Neural cell (in vitro differentiated cells): ENCODE measurements around the gene HSPA5. TPM values are rescaled to one million over a fixed set of nuclear protein-coding genes. Genes with fewer than 3 reads are reported as not detected.

Source experiments
- H2AFZ ChIP-seq: fragments of 200-600, 300-800 bp; sonication (generic), shearing (Covaris generic); 2 replicates; pipeline ENCODE4 v1.6.0; 2014; ENCODE audit warnings: low read depth, mild to moderate bottlenecking, antibody characterized with exemption, low read length, moderate library complexity
- H3F3A ChIP-seq: fragments of 200-600 bp; shearing (Covaris generic); 2 replicates; pipeline ENCODE4 v1.6.1; 2016; ENCODE audit warnings: mild to moderate bottlenecking, moderate library complexity, mixed read lengths, antibody characterized with exemption, low read length; ENCODE audit not compliant: insufficient read depth, poor library complexity, severe bottlenecking
- H3K27ac ChIP-seq: fragments of 200-600, 300-800 bp; sonication (generic), shearing (Covaris generic); 2 replicates; pipeline ENCODE4 v1.5.1; 2014; ENCODE audit warnings: mild to moderate bottlenecking, low read length, moderate library complexity
- H3K27me3 ChIP-seq: fragments of 300-800, 200-600 bp; sonication (generic), shearing (Covaris generic); 2 replicates; pipeline ENCODE4 v1.6.0; 2014; ENCODE audit warnings: mild to moderate bottlenecking, low read depth, low read length, moderate library complexity; ENCODE audit not compliant: insufficient read depth
- H3K36me3 ChIP-seq: fragments of 300-800, 200-600 bp; sonication (generic), shearing (Covaris generic); 2 replicates; pipeline ENCODE4 v1.5.1; 2014; ENCODE audit warnings: mild to moderate bottlenecking, antibody characterized with exemption, low read length, moderate library complexity; ENCODE audit not compliant: insufficient read depth
- H3K4me2 ChIP-seq: fragments of 300-800, 200-600 bp; sonication (generic), shearing (Covaris generic); 2 replicates; pipeline ENCODE4 v1.6.0; 2014; ENCODE audit warnings: mild to moderate bottlenecking, low read length
- H3K4me3 ChIP-seq: fragments of 300-800, 200-600 bp; sonication (generic), shearing (Covaris generic); 2 replicates; pipeline ENCODE4 v1.5.1; 2014; ENCODE audit warnings: mild to moderate bottlenecking, low read length, moderate library complexity
- H3K79me2 ChIP-seq: fragments of 200-600 bp; shearing (Covaris generic); replicated peaks from 2 replicates; pipeline ENCODE4 v1.6.0; 2014; ENCODE audit warnings: mild to moderate bottlenecking, low read length, moderate library complexity; ENCODE audit not compliant: insufficient read depth
- H3K9ac ChIP-seq: fragments of 300-800, 200-600 bp; sonication (generic), shearing (Covaris generic); 2 replicates; pipeline ENCODE4 v1.6.1; 2016; ENCODE audit warnings: mild to moderate bottlenecking, low read length, mixed read lengths
- H3K9me2 ChIP-seq: fragments of 200-600 bp; shearing (Covaris generic); 2 replicates; pipeline ENCODE4 v1.6.1; 2016; ENCODE audit warnings: mild to moderate bottlenecking, low read length, mixed read lengths; ENCODE audit not compliant: insufficient read depth
- H3K9me3 ChIP-seq: fragments of 200-600, 300-800 bp; sonication (generic), shearing (Covaris generic); 2 replicates; pipeline ENCODE4 v1.6.1; 2016; ENCODE audit warnings: mild to moderate bottlenecking, mixed run types, low read length, moderate library complexity, mixed read lengths
- H4K20me1 ChIP-seq: fragments of 200-600 bp; shearing (Covaris generic); 2 replicates; pipeline ENCODE4 v1.6.1; 2016; ENCODE audit warnings: mild to moderate bottlenecking, mixed run types; ENCODE audit not compliant: insufficient read depth
- CTCF ChIP-seq: fragments of 450-650 bp; IDR thresholded peaks from 2 replicates; pipeline ENCODE4 v1.5.1; 2014; ENCODE audit warnings: antibody characterized with exemption, mild to moderate bottlenecking, moderate library complexity; ENCODE audit not compliant: poor library complexity, severe bottlenecking
- EP300 ChIP-seq: fragments of 450-650 bp; conservative IDR thresholded peaks from 2 replicates; pipeline ENCODE4 v1.6.1; 2014; ENCODE audit warnings: antibody characterized with exemption, mild to moderate bottlenecking, moderate library complexity; ENCODE audit not compliant: poor library complexity, severe bottlenecking
- EZH2 ChIP-seq: fragments of 200-600, 300-800 bp; shearing (Covaris generic), sonication (generic); IDR thresholded peaks from 2 replicates; pipeline ENCODE4 v1.6.1; 2014; ENCODE audit warnings: antibody characterized with exemption, low read length, borderline replicate concordance, mild to moderate bottlenecking; ENCODE audit not compliant: insufficient read depth, poor library complexity, severe bottlenecking
- MXI1 ChIP-seq: fragments of 450-650 bp; conservative IDR thresholded peaks from 2 replicates; pipeline ENCODE4 v1.6.1; 2014; ENCODE audit warnings: antibody characterized with exemption, mild to moderate bottlenecking; ENCODE audit not compliant: poor library complexity, severe bottlenecking
- POLR2AphosphoS5 ChIP-seq: IDR thresholded peaks from 2 replicates; pipeline ENCODE4 v1.6.1; 2012
- RAD21 ChIP-seq: fragments of 450-650 bp; conservative IDR thresholded peaks from 2 replicates; pipeline ENCODE4 v1.6.1; 2014; ENCODE audit warnings: antibody characterized with exemption, mild to moderate bottlenecking, moderate library complexity
- SMC3 ChIP-seq: fragments of 450-650 bp; conservative IDR thresholded peaks from 2 replicates; pipeline ENCODE4 v1.6.1; 2014; ENCODE audit warnings: antibody characterized with exemption, mild to moderate bottlenecking, moderate library complexity; ENCODE audit not compliant: poor library complexity
- TAF1 ChIP-seq: IDR thresholded peaks from 2 replicates; pipeline ENCODE4 v1.6.1; 2012; ENCODE audit warnings: low read depth
- polyA plus RNA-seq: library from polyadenylated mRNA; depleted of rRNA; stranded (reverse); fragments of >200 nt; gene quantifications from 2 replicates; pipeline ENCODE4 v1.2.3, GENCODE V29; 2014
- TF ChIP-seq, protein P1 (sequence below): IDR thresholded peaks from 2 replicates; pipeline ENCODE4 v1.6.1; 2012; ENCODE audit warnings: borderline replicate concordance

The HSPA5 gene
- polyA plus RNA-seq, 1 donor from 2014 or later: 17.6 TPM

GRCh38 chr9:125260561-125260960 lies 19.4 kb upstream of the HSPA5 start:
- no peak for TF ChIP-seq EP300
- TF ChIP-seq, protein P1, sequence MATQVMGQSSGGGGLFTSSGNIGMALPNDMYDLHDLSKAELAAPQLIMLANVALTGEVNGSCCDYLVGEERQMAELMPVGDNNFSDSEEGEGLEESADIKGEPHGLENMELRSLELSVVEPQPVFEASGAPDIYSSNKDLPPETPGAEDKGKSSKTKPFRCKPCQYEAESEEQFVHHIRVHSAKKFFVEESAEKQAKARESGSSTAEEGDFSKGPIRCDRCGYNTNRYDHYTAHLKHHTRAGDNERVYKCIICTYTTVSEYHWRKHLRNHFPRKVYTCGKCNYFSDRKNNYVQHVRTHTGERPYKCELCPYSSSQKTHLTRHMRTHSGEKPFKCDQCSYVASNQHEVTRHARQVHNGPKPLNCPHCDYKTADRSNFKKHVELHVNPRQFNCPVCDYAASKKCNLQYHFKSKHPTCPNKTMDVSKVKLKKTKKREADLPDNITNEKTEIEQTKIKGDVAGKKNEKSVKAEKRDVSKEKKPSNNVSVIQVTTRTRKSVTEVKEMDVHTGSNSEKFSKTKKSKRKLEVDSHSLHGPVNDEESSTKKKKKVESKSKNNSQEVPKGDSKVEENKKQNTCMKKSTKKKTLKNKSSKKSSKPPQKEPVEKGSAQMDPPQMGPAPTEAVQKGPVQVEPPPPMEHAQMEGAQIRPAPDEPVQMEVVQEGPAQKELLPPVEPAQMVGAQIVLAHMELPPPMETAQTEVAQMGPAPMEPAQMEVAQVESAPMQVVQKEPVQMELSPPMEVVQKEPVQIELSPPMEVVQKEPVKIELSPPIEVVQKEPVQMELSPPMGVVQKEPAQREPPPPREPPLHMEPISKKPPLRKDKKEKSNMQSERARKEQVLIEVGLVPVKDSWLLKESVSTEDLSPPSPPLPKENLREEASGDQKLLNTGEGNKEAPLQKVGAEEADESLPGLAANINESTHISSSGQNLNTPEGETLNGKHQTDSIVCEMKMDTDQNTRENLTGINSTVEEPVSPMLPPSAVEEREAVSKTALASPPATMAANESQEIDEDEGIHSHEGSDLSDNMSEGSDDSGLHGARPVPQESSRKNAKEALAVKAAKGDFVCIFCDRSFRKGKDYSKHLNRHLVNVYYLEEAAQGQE: no peak
- TF ChIP-seq MXI1: no peak
- no peak for TF ChIP-seq POLR2AphosphoS5
- TF ChIP-seq TAF1: no peak
- no peak for TF ChIP-seq SMC3
- no peak for TF ChIP-seq CTCF
- no peak for TF ChIP-seq RAD21
- no peak for TF ChIP-seq EZH2
- Histone ChIP-seq H3K36me3 (no peaks in the 10 kb centered on the region), H3F3A (no peaks in the 10 kb centered on the region), H3K79me2 (peaks cover 31% of the 10 kb centered on the region), H3K27me3 (no peaks in the 10 kb centered on the region), H3K4me2 (no peak overlapping the region), H3K9me2 (no peaks in the 10 kb centered on the region), H4K20me1 (no peaks in the 10 kb centered on the region), H2AFZ (no peak overlapping the region), H3K27ac (no peak overlapping the region), H3K9me3 (no peaks in the 10 kb centered on the region), H3K9ac (no peak overlapping the region), H3K4me3 (no peak overlapping the region)

- Histone ChIP-seq H2AFZ (no peak overlapping the region), H3K79me2 (peaks cover 22% of the 10 kb centered on the region), H3K9me3 (no peaks in the 10 kb centered on the region), H3K36me3 (no peaks in the 10 kb centered on the region), H3K9ac (no peak overlapping the region), H3K9me2 (no peaks in the 10 kb centered on the region), H4K20me1 (no peaks in the 10 kb centered on the region), H3K27ac (no peak overlapping the region), H3K4me3 (no peak overlapping the region), H3K4me2 (no peak overlapping the region), H3F3A (no peaks in the 10 kb centered on the region), H3K27me3 (no peaks in the 10 kb centered on the region)
- no peak for TF ChIP-seq TAF1
- TF ChIP-seq, protein P1: no peak
- TF ChIP-seq SMC3: no peak
- TF ChIP-seq CTCF: no peak
- no peak for TF ChIP-seq POLR2AphosphoS5
- TF ChIP-seq EP300: no peak
- TF ChIP-seq EZH2: no peak
Observed at GRCh38 chr9:125258832-125259534, 17.8 kb upstream of the HSPA5 start.
